HG03025 (cell line): Measurements from ENCODE around the gene THRB.
A peak's percentile ranks its signal among the peaks of the same experiment; 100 is the strongest.

ENCODE experiments used
- ATAC-seq: cut with Tn5 transposase; IDR thresholded peaks from one replicate; pipeline ENCODE4 v1.9.1; 2021; ENCODE audit warnings: mild to moderate bottlenecking, moderate library complexity; ENCODE audit not compliant: unreplicated experiment, low FRiP score

Gene THRB

GRCh38 chr3:24494618-24495325 lies at the start of gene THRB:
TSS of gene THRB (minus strand) at chr3:24494850.
- peak; percentile 59 for ATAC-seq

GRCh38 chr3:24541935-24542334 lies 47.3 kb upstream of the THRB start:
- ATAC-seq: no peak

GRCh38 chr3:24540821-24541220 lies 46.2 kb upstream of the THRB start:
- no peak for ATAC-seq

- no peak for ATAC-seq
Measured at GRCh38 chr3:24539699-24540098, 45.0 kb upstream of the THRB start.

GRCh38 chr3:24538891-24539290 lies 44.2 kb upstream of the THRB start:
- no peak for ATAC-seq

- no peak for ATAC-seq
Measured at GRCh38 chr3:24533561-24534193, 39.0 kb upstream of the THRB start.

GRCh38 chr3:24530471-24530870 lies 35.8 kb upstream of the THRB start:
- no peak for ATAC-seq

GRCh38 chr3:24529210-24529609 lies 34.6 kb upstream of the THRB start:
- no peak for ATAC-seq

- no peak for ATAC-seq
Measured at GRCh38 chr3:24526640-24527212, 32.1 kb upstream of the THRB start.

- ATAC-seq: no peak
Measured at GRCh38 chr3:24525557-24525956, 30.9 kb upstream of the THRB start.

GRCh38 chr3:24525022-24525421 lies 30.4 kb upstream of the THRB start:
- ATAC-seq: no peak

- ATAC-seq: no peak
Measured at GRCh38 chr3:24523988-24524727, 29.5 kb upstream of the THRB start.

GRCh38 chr3:24523215-24523614 lies 28.6 kb upstream of the THRB start:
- no peak for ATAC-seq

- no peak for ATAC-seq
Measured at GRCh38 chr3:24522146-24522579, 27.5 kb upstream of the THRB start.

GRCh38 chr3:24521420-24522145 lies 26.9 kb upstream of the THRB start:
- ATAC-seq: no peak

GRCh38 chr3:24520976-24521419 lies 26.3 kb upstream of the THRB start:
- no peak for ATAC-seq

- no peak for ATAC-seq
Measured at GRCh38 chr3:24520101-24520495, 25.4 kb upstream of the THRB start.

- ATAC-seq: peak; percentile 56
Measured at GRCh38 chr3:24519368-24520100, 24.9 kb upstream of the THRB start.

GRCh38 chr3:24518990-24519367 lies 24.3 kb upstream of the THRB start:
- ATAC-seq: no peak

- ATAC-seq: no peak
Measured at GRCh38 chr3:24514119-24514518, 19.5 kb upstream of the THRB start.
